ENCODE results near the gene IQGAP3.
A peak's percentile ranks its signal among the peaks of the same experiment; 100 is the strongest.

Gene IQGAP3

DNA sequence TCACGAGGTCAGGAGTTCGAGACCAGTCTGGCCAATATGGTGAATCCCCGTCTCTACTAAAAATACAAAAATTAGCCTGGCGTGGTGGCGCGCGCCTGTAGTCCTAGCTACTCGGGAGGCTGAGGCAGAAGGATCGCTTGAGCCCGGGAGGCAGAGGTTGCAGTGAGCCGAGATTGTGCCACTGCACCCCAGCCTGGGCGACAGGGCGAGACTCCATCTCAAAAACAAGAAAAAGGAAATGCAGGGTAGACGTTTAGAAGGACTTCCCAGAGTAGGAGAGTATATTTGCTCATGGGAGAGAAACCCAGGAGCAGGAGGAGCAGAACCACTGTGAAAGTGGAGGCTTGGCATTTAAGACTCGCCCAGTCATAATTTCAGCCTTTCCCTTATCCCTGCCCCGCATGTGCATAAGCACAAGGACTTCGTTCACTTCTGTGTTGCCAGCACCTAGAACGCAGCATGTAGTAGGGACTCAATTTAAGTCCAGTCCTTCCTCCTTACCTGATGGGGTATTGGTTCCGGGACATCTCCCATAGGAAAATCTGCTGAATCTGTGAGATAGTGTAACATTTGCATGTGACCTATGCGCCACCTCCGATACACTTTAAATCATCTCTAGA lies 66.6 kb downstream of the IQGAP3 start:
- DNase-seq = no peak

DNA sequence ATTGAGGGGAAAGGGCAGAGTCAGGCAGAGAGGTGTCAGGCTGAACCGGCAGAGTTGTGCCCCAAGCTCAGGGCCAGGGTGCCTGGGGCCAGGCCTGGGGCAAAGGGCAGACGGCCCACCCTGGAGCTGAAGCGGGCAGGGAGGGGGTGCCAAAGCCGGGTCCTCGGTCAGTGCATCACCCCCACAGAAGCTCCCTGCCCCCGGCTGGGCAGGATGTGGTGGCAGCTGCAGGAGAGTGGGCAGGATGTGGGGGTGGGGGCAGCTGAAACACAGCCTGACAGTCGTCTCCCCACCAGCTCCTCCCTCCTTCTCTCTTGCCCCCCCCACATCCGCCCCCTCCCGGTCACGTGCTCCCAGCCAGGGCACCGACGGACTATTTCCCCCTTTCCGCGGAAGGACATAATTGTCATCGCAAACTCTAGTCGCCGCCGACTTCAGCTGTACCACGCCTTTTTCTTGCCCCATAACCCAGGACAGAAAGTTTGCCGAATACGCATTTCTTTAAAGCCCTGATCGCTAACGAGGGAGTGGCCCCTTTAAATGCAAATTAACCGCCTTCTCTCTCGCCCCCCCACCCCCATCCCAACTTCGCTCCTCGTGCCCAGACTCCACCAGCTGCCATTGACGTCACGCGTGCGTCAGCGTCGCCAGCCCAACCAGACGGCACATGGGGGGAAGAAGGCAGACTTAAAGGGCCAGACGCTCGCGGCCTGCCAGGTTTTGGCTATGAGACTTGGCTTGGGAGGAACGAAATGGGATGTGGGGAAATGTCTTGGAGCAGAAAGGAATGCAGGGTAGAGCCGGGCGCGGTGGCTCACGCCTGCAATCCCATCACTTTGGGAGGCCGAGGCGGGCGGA lies 67.3 kb downstream of the IQGAP3 start:
- DNase-seq = peak; percentile 96

DNA sequence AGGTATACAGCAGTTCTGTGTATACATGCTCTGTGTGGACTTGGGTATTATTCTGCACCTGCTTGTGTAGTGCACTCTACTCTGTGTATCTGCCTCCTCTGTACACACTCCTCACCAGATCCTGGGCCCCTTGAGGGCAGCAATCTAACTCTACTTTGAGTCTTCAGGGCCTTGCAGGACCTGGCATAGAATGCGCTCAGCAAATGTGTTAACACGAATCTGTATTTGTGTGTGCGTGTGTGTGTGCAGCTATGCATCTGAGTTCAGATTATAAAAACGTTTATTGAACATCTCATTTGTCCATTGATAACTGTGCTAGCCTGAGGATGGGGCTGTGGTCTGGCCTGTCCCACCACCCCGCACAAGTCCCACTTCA lies 67.9 kb downstream of the IQGAP3 start:
- DNase-seq = no peak

DNA sequence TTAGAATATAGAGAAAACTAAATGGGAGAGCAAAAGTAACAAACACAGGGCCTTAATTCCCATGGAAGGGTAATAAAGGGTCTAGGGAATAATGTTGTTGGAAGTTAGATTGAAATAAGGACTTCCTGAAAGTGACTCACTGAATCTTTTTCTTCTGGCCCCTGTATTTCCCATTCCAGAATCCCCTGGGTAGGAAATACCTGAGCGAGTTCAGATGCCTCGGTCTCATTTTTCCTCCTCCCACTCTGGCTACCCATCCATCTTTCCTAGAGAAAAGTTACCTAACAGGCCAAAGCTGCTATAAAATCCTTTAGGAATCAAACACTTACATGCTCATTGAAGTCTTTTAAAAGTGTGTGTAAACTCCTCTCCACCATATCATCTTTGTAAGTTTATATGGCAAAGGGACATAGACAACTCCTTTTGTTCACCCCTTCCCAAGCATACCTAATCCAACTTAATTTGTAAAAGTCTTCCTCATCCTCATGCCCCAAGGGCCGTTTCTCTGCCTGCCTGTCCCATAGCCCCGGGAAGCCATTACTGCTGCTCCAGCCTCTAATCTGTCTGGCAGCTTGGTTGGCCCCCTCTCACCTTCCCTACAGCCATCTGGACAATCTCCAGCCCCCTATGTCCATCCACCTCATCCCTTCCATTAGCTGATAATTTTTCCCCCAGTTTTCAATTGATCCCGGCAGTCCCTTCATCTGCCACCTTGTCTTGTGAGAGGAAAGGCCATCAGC lies 68.5 kb downstream of the IQGAP3 start:
- no peak for DNase-seq

DNA sequence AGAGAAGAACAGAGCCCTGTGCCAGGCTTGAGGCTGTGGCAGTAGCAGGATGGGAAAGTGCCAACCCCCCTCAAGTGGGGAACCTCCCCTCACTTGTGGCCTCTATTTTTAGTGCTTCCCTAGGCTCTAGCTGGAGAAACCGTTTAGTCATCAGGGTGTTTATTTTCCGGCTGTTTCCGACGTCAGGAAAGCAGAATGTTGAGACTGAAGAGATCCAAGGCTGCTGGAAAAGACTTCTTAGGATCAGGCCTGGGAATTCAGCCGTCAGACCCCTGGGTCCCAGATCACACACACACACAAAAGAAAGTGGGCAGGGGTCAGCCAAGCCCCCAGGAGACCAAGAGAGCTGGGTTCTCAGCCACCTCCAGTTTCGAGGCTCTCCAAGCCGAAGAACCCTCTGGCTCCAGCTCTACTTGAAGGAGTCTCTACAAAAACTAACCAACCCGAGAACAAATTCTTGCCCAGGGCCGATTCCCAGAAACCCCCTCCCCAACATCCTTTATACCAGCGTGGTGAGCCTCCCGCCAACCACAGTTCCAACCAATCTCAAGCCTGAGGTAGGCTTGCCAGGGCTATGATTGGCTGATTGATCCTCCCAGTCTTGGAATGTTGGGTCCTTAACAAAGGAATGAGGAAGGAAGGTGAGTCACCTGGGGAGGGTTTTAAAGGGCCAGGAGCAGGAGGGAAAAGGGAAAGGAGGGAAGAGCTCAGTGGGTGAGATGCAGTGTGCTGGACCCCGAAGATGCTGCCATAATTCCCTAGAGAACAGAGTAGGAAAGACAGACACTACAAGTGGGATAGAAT lies 69.3 kb downstream of the IQGAP3 start:
- DNase-seq = no peak

DNA sequence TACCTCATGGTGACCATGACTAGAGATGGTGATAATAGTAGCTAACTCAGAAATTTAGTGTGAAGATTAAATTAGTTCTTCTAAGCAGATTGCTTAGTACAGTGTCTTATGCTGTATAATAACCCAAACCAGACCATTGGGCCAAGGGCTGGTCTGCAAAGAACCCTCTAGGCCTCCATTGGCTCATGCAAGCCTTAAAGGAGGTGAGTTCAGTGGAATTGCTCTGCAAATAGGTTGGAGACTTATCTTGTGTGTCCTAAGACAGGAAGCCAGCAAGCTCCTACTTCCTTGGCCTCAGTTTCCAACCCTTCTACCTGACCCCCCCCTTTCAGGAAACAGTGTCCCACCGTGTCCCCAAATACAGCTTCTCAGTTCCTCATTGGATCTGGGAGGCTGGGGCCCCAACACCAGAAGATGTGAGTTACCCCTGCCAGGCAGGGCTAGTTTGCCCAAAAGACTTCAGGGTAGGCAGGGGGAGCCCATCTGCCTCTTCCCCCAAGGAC lies 69.9 kb downstream of the IQGAP3 start:
- DNase-seq = no peak

DNA sequence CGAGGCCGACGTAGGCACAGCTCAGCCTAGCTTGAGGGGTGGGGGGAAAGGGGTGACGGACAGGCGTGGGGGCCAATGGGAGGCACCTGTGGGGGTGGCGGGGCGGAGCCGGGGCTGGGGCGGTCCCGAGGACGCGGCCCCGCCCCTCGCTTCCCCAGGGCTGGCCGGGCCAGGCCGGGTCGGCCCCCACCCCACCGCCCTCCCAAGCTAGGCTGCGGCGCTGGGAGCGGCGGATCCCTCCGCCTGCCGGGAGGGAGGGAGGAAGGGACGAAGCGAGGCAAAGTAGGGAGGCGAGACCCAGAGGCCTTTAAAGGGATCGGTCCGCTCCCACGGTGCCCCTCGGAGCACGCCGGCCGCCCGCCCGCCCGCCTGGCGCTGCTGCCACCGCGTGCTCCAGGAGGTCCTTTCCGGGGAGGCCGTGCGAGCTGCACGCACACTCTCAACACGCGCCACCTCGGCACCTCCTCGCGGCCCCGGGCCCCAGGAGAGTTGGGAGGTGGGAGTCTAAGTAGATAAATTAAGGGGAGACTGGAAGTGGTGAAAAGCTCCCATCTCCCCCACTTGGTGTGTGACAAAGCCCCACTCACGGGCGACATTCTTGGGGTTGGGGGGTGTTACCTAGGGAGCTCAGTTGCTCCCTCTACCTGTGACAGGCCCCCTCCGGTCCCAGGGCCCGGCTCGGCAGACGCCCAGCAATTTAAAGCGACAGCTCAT lies 71.4 kb downstream of the IQGAP3 start:
- peak; percentile 96 for DNase-seq

DNA sequence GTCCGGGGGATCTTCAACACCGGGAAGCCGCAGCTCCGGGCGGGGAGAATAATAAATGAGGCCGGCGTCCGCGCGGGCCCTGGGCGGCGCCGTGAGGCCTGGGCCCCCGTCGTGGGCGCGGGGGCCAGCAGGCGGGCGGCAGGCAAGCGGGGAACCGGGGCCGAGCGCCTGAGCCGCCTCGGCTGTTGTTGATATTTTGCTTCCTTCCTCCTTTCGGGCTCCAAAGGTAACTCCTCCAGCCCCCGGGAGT lies 71.9 kb downstream of the IQGAP3 start, which contains the start of gene MEF2D:
Gene MEF2D, minus strand, starts transcription at position 233 of the 250 bp plus-strand sequence. CDS start 17,483 bp downstream, outside the sequence.
- no peak for DNase-seq

DNA sequence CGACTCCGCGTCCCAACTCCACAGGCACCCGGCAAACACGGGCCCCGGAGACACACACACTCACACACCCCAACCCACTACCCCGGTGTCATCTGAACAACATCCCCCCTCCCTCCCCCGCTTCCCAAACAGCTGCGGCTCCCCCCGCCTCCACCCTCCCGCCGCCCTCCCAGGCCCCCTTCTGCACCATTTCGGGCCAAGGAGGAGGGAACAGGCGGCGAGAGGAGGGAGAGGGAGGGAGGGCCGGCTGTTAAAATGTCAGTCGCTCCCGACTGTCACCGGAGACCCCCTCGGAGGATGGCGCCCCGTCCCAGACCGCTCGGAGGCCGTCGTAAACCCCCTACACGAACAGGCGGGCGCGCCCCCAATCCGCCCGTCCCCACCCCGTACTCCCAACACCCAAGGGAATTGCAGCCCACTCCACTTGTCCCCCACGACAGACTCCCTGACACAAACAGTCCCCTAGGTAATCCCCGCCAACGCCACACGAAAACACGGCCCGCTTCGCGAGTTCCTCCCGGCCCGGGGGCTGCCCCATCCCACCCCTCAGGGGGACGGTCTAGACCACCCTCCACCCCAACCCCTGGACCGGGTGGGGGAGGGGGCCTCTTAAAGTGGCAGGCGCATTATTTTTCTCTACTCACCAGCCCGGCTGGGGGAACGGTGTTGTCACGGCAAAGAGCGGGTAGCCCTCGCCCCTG lies 72.4 kb downstream of the IQGAP3 start:
- DNase-seq = peak; percentile 39

DNA sequence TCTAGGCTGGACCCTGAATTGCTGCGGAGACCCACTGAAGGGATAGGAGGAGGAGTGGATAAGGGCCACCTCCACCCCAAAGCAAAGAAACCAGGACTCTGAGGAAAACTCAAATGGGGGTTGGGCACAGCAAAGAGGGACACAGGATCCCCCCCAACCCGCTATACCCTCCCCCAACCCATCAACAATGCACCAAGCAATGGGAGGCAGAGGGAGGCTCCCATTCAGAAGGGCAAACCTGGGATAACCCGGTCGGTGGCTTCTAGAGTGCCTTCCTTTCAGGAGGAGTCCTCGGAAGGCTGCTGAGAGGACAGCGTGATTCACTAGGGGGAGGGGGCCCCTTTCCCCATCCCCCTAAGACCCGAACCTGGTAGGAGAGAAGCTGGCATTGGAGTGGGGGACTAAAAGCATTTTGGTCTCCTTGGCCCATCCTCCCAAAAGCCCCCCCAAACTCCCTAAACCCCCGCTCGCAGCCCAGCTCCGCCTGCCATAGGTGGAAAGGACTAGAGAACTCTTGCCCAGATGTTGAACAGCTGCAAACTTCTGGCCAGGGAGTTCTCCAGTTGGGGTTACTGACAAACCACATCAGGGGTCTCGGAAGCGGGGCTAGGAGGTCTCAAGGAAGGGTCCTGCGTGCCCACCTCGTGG lies 73.0 kb downstream of the IQGAP3 start:
- DNase-seq = no peak

DNA sequence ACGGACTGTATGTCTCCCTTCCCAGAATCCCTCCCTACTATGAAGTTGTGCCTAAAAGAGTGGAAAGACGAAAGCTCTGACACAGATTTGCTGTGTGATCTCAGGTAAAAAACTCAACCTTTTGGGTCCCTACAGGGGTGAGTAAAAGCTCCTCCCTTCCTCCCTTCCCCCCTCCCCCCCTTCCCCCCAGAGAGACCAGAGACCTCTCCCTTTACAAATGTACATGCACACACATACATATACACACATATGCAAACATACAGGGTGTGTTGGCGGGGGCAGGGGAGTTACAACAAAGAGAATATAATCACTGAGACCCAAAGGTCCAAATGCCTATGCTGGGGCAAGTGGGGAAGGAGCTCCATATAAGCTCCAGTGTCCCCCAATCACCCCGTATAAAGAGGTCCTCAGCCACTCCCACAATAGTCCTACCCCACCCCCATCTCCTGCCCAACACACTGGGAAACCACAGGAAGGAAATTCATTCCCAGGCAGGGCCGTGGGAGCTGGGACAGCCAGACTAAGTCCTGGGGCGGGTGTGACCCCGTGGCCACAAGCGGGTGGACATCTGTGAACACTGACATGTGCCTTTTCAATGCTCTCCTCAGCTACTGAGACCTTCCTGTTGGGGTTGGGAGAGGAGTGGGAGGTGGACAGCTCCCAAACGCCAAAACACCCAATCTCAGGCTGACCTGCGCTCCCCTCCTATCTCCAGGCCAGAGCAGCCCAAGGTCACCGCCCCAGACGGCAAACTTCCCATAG lies 73.8 kb downstream of the IQGAP3 start:
- no peak for DNase-seq

DNA sequence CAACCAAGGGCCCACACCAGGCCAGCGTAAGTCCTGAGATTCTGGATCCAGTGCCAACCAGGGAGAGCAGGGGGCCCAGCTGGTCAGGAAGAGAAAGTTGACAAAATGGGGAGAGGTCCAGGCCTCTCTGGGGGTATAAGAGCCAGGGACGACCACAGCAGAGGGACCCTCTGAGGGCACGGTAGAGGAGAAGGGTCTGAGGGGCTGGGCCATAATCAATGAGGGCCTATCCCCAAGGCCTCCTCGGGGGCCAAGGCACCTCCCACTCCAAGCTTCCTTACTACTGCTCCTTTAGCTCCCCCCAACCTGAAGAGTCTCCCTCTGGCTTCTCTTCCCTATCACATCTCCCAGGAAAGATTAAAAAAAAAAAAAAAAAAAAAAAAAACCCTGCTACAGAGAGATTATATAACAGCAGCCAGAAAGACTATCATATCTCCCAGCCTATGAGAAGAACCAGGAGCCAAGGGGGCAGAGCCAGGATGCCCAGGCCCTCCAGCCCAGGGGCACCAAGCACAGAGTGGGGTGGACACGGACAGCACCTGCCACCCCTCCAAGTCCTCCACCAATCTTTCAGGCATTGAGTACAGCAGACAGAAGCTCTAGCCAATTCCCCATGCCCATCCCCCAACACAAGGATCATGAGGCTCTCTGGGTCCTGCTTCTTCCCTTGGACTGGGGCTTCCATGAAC lies 74.5 kb downstream of the IQGAP3 start:
- no peak for DNase-seq

DNA sequence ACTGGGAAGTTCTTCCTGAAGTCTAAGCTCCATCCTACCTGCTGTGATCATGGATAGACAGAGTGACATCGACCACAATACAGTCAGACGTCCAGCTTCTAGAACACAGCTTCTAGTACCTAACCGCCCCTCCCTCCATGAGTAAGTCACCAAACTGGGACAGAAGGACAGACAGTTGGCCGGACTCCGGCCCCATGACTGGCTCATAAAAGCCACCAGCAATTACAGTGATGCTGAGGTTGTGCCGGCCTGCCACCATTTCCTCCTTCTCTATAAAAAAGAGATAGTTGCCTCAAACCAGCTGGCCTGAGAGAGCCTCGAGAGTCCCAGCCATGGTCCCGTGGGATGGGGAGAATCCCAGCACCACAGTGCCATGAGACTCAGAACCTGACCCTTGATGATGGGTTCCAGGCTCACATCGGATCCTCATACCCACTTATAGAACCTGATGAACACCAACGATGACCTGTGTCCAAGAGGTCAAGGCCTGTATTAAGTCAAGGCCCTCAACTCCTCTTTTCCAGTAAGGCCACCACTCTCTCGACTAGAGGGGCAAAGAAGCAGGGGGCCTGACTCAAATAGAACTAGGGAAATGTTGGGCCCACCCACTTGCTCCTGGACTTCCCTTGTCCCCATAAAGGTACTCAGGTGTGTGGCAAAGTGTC lies 75.2 kb downstream of the IQGAP3 start:
- no peak for DNase-seq

DNA sequence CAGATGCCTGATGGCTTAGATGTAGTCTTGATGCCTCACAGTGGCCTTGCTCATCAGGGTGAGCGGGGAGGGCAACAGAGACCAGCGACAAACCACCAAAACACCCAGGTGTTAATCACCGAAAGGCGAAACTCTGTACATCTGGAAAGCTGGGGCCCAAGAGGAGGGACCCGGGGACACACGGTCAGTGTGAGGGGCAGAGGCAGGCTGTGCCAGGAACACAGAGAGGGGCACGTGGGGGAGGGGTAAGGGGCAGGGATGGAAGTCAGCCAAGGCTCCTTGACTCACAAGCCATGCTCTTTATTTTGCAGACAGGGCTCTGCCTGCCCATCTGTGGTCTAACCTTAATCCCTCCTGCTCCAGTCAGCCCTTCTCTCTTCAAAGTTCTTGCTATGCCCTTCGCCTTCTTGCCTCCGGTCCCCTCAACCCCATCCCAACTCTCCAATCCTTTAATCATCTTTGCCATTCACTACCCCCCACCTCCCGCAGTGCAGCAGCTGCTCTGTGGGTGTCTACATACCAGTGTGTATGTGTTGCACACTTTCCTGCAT lies 76.1 kb downstream of the IQGAP3 start:
- no peak for DNase-seq

DNA sequence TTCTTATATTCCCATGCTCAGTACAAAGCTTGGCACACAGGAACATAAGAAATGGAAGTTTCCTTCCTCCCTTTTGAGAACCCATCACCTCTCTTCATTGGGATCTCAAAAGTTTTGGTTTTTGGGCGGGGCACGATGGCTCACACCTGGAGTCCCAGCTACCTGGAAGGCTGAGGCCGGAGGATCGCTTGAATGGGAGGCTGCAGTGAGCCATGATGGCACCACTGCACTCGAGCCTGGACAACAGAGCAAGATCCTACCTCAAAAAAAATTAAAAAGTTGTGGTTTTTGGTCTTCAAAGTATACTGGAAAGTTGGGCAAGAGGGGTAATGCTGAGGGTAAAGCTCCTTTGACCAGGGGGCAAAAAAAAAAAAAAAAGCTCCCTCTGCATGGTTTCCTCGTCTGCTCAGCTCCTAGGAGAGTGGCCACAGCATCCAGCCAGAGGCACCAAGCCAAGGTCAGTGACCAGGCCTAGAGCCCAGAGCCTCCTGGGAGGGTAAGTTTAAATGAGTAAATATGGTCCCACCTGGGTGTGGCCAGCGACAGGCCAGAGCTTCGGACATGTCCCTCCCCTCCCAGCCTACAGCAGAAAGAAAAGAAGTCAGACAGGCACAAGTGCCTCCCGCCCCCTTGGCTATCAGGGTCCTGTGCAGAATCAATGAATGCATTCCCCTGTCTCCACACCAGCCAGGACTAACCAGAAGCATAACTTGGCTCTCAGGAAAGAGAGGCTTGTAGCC lies 76.8 kb downstream of the IQGAP3 start:
- no peak for DNase-seq

DNA sequence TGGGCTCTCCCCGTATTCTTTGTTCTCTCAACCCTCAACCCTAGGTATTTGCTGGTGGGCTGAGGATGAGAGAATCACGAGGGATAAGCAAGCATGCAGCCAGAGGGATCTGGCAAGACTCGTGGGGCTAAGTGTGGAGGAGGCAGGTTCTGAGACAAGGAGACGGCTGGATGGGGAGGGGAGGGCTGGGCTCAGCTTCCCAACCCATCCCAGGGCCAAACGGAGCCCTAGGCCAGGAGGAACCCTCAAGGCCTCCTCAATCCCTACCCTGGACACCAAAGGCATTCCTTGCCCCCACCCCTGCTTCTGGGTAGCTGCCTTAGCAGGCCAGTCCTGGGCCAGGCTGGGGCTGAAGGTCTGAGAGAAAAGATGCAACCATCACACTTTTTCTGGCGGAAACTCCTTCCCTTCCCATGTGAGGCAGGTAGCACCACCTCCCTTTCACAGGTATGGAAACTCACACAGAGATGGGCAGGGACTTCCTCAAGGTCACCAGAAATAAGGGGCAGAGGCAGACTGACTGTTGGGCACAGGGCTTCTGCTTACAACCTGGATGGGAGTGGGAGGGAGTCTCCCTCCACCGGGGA lies 78.0 kb downstream of the IQGAP3 start:
- no peak for DNase-seq

DNA sequence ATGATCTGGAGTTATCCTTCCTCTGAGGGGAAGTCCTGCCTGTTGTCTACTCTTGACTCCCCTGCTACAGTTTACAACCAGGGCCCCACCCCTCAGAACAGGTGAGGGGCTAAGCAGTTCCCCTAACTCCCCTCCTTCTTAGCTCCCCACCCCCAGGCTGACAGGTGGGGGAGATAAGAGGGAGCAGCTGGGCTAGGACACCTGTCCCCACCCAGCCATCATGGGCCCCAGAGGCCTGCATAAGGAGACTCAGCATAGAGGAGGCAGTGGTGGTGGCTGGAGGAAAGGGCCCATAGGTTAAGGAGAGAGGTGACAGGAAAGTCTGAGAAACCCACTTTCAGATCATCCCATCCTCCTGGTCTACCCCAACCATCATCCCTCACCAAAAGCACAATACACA lies 78.6 kb downstream of the IQGAP3 start:
- no peak for DNase-seq

DNA sequence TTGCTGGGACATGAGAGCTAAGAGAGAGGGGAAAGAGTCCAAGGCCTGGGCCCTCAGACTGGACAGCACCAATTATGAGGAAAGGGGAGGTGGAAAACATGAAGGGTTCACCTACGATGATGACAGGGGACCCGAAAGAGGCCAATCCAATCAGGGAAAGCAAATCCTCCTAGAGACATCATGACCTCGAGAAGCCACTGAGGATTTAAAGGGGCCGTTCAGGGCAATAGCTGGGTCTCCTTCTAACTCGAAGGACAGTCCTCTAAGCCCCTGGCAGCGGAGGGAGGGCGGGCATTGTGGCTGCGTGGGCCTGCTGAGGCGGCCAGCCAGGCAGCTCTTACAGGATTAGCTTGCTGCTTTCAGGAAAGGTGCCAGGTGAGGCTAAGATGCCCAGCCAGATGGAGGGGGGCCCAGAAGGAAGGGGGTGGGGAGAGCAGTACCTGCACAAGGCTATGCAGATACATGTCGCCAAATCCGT lies 79.2 kb downstream of the IQGAP3 start:
- DNase-seq = no peak
